HAP-1 (cell line): ENCODE data around the gene VLDLR.

Experiments used
- DNase-seq, 2 experiments: peaks; one replicate each; pipeline ENCODE4 v3.0.0-alpha.2; 2016 to 2020; ENCODE audit warnings: low spot score in 2 of 2
- H3K27me3 ChIP-seq: fragments of 250-450 bp; sonication (Bioruptor Pico); 2 replicates; pipeline ENCODE4 v1.5.1; 2020; ENCODE audit warnings: low read depth, mild to moderate bottlenecking, moderate library complexity
- H3K36me3 ChIP-seq: fragments of 250-450 bp; sonication (Bioruptor Pico); replicated peaks from 2 replicates; pipeline ENCODE4 v1.5.1; 2020; ENCODE audit warnings: mild to moderate bottlenecking
- H3K4me1 ChIP-seq: fragments of 250-450 bp; sonication (Bioruptor Pico); 2 replicates; pipeline ENCODE4 v1.5.1; 2020; ENCODE audit warnings: mild to moderate bottlenecking
- H3K4me3 ChIP-seq: fragments of 250-450 bp; sonication (Bioruptor Pico); 2 replicates; pipeline ENCODE4 v1.5.1; 2020; ENCODE audit warnings: mild to moderate bottlenecking, moderate library complexity
- H3K9me3 ChIP-seq: fragments of 250-450 bp; sonication (Bioruptor Pico); 2 replicates; pipeline ENCODE4 v1.5.1; 2020; ENCODE audit warnings: mild to moderate bottlenecking, moderate library complexity
- in situ Hi-C: fragments of 300-500 bp; cut with MboI; formaldehyde crosslinking; loops from 3 replicates; pipeline ENCODE4 v1.14.3; 2020; ENCODE audit warnings: low sequenced_read_pairs, inconsistent platforms, mixed read lengths

Gene VLDLR

DNA sequence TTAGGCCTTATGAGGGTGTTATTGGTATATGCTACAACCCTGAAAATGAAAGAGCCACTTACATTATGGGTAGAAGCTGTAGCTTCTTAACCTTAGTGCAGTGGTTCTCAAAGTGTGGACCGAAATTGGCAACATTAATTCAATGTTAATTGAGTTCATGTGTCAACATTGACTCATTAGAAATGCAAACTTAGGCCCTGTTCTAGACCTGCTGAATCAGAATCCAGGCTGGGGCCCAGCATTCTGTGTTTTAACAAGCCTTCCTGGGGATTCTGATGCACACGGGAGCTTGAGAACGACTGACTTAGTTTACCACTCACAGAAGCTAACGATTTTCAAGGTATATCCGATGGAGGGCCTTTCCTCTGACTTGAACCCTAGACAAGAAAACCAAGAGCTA lies 7.3 kb downstream of the VLDLR start:
- no peaks in the 10 kb centered on the region for H3K9me3 ChIP-seq
- peaks cover 25% of the 10 kb centered on the region for H3K4me1 ChIP-seq
- H3K4me3 ChIP-seq = no peak overlapping the region
- in situ Hi-C loops = no loop called here
- no peaks in the 10 kb centered on the region; the same call in 1 of the 2 replicates for H3K36me3 ChIP-seq
- no peak for DNase-seq
- no peaks in the 10 kb centered on the region for H3K27me3 ChIP-seq

DNA sequence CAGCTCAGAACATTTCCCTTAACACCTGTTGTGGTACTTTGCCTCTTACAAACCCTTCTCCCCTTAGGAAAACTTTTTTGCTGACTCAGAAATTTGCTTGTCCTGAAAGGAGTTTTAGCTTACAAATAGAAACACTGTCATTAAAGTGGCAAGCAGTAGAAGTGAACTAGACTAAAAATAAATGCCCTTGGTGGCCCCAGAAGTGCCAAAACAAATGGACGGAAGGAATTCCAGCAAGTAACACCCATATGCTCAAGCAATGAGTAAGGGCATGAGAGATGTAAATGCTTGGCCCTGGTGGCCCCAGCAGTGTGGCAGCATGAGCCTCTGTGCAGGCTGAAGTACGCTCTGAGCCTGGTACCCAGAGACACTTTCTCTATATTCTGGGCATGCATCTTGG lies 8.6 kb downstream of the VLDLR start:
- no peaks in the 10 kb centered on the region for H3K36me3 ChIP-seq
- no peak overlapping the region for H3K4me3 ChIP-seq
- DNase-seq = no peak
- no peaks in the 10 kb centered on the region for H3K9me3 ChIP-seq
- no peaks in the 10 kb centered on the region for H3K27me3 ChIP-seq
- H3K4me1 ChIP-seq = peaks cover 37% of the 10 kb centered on the region
- in situ Hi-C loops = no loop called here

GRCh38 chr9:2631263-2631662 lies 9.7 kb downstream of the VLDLR start:
- DNase-seq = no peak
- H3K4me3 ChIP-seq = no peak overlapping the region
- H3K27me3 ChIP-seq = no peaks in the 10 kb centered on the region
- H3K9me3 ChIP-seq = no peaks in the 10 kb centered on the region
- in situ Hi-C loops = no loop called here
- H3K4me1 ChIP-seq = peaks cover 44% of the 10 kb centered on the region
- H3K36me3 ChIP-seq = no peaks in the 10 kb centered on the region

GRCh38 chr9:2634153-2634552 lies 12.6 kb downstream of the VLDLR start:
- in situ Hi-C loops = no loop called here
- Histone ChIP-seq H3K4me1 (peaks cover 59% of the 10 kb centered on the region), H3K36me3 (peaks cover 8% of the 10 kb centered on the region), H3K4me3 (no peak overlapping the region), H3K9me3 (no peaks in the 10 kb centered on the region), H3K27me3 (no peaks in the 10 kb centered on the region)
- no peak for DNase-seq

- in situ Hi-C loops = no loop called here
These were observed 13.2 kb downstream of the VLDLR start for GRCh38 chr9:2634818-2635217.

GRCh38 chr9:2635922-2636321 lies 14.3 kb downstream of the VLDLR start:
- DNase-seq = peak; percentile 61 to 97
- Histone ChIP-seq H3K27me3 (no peaks in the 10 kb centered on the region), H3K4me3 (no peak overlapping the region), H3K36me3 (peaks cover 25% of the 10 kb centered on the region), H3K4me1 (peaks cover 59% of the 10 kb centered on the region), H3K9me3 (no peaks in the 10 kb centered on the region)
- in situ Hi-C loops = no loop called here

More at GRCh38 chr9:2634818-2635217, 13.2 kb downstream of the VLDLR start:
- peak; percentile 21 to 35 for DNase-seq
- Histone ChIP-seq H3K4me1 (peaks cover 59% of the 10 kb centered on the region), H3K36me3 (peaks cover 15% of the 10 kb centered on the region), H3K27me3 (no peaks in the 10 kb centered on the region), H3K4me3 (no peak overlapping the region), H3K9me3 (no peaks in the 10 kb centered on the region)

DNA sequence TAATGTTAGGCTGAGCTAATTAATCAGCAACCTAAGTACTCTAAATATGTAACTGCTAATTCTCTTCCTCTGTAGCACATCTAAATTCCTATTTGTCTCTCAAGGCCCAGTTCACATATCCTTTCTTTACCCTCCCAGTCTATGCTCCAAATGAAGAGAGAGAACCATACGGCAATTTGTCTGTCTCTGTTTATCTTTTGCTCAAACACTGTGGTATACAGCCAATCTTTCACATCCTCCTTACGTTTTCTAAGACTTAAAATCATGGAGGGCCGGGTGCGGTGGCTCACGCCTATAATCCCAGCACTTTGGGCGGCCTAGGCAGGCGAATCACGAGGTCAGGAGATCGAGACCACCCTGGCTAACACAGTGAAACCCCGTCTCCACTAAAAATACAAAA lies 15.8 kb downstream of the VLDLR start:
- Histone ChIP-seq H3K4me1 (peaks cover 50% of the 10 kb centered on the region), H3K27me3 (no peaks in the 10 kb centered on the region), H3K4me3 (no peak overlapping the region), H3K36me3 (peaks cover 36% of the 10 kb centered on the region), H3K9me3 (no peaks in the 10 kb centered on the region)
- no peak for DNase-seq
- in situ Hi-C loops = no loop called here

GRCh38 chr9:2638871-2639673 lies 17.5 kb downstream of the VLDLR start:
- H3K9me3 ChIP-seq = no peaks in the 10 kb centered on the region
- in situ Hi-C loops = no loop called here
- peaks cover 33% of the 10 kb centered on the region for H3K4me1 ChIP-seq
- no peak for DNase-seq
- no peak overlapping the region for H3K4me3 ChIP-seq
- H3K27me3 ChIP-seq = no peaks in the 10 kb centered on the region
- H3K36me3 ChIP-seq = peaks cover 50% of the 10 kb centered on the region

- in situ Hi-C loops = no loop called here
- Histone ChIP-seq H3K4me1 (peaks cover 26% of the 10 kb centered on the region), H3K9me3 (no peaks in the 10 kb centered on the region), H3K36me3 (peaks cover 55% of the 10 kb centered on the region), H3K4me3 (no peak overlapping the region), H3K27me3 (no peaks in the 10 kb centered on the region)
- no peak for DNase-seq
These were observed 18.2 kb downstream of the VLDLR start for GRCh38 chr9:2639786-2640185.

- no peaks in the 10 kb centered on the region for H3K27me3 ChIP-seq
- H3K36me3 ChIP-seq = peaks cover 62% of the 10 kb centered on the region
- DNase-seq = no peak
- no peak overlapping the region for H3K4me3 ChIP-seq
- peaks cover 18% of the 10 kb centered on the region for H3K4me1 ChIP-seq
- in situ Hi-C loops = no loop called here
- no peaks in the 10 kb centered on the region for H3K9me3 ChIP-seq
These were observed 19.0 kb downstream of the VLDLR start for GRCh38 chr9:2640570-2640969.

DNA sequence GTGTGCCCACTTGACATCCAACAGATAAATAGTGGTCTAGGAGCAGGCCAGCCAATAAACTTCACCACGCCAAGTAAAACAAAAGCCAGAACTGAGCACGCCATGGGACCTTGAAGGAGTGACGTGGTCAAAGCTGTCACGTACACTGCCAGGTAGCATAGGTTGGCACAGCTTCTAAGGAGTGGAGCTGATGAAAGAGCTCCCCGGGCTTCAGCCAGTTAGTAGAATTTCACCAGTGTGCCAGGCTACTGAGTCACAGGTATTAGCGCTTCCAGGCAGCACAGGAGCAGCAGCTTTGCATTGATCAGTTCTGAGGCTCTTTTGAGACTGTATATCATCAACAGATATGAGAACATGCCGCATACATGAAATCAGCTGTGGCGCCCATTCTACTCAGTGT lies 19.4 kb downstream of the VLDLR start:
- Histone ChIP-seq H3K9me3 (no peaks in the 10 kb centered on the region), H3K27me3 (no peaks in the 10 kb centered on the region), H3K4me1 (peaks cover 16% of the 10 kb centered on the region), H3K36me3 (peaks cover 66% of the 10 kb centered on the region), H3K4me3 (no peak overlapping the region)
- in situ Hi-C loops = no loop called here
- no peak for DNase-seq

DNA sequence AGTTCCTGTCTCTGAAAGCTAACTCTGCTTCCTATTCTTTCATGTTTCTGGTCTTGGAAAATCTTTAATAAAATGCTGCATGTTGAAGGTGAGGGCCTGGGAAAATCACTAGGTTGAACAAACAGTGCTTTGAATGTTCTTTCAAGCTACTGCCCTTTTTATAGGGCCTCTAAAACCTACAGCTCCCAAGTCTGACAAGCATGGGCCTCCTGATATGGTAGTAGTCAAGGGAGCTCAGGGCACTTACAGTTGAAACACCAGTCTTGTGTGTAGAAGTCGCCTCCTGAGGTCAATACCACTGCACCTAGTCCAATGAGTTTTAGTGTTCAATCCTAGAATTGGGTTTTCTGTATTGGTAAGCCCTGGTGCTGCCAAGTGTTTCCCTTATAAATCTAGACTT lies 20.5 kb downstream of the VLDLR start:
- no peak for DNase-seq
- no peaks in the 10 kb centered on the region for H3K9me3 ChIP-seq
- peaks cover 7% of the 10 kb centered on the region for H3K4me1 ChIP-seq
- no peaks in the 10 kb centered on the region for H3K27me3 ChIP-seq
- in situ Hi-C loops = no loop called here
- peaks cover 73% of the 10 kb centered on the region for H3K36me3 ChIP-seq
- H3K4me3 ChIP-seq = no peak overlapping the region

- H3K27me3 ChIP-seq = no peaks in the 10 kb centered on the region
- H3K36me3 ChIP-seq = peaks cover 87% of the 10 kb centered on the region
- in situ Hi-C loops = no loop called here
- no peaks in the 10 kb centered on the region for H3K4me1 ChIP-seq
- no peak overlapping the region for H3K4me3 ChIP-seq
- DNase-seq = no peak
- no peaks in the 10 kb centered on the region for H3K9me3 ChIP-seq
These were observed 24.0 kb downstream of the VLDLR start for GRCh38 chr9:2645569-2645968.

DNA sequence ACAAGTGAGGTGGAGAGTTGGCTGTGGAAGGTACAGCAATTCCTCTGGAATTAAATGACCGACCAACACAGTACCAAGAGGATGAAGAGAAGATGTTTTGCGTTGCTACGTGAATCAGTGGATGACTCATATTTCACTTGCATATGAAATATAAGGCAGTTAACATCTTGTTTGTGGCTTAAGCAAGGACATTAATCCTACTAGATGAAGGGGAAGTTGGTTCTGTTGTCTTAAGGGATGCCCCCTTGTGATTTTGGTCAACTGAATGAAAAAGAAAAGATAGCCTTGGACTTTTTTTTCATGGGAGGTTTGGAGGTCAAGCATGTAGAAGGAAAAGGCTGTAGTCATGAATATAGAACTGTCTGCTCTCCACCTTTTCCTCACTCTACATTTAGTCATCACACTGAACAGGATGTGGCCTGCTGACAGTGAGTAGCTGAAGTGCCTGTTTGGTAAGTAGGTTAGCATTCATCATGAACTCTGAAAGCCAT lies 33.9 kb downstream of the VLDLR start:
- no peak overlapping the region for H3K4me3 ChIP-seq
- DNase-seq = no peak
- no peaks in the 10 kb centered on the region for H3K9me3 ChIP-seq
- H3K4me1 ChIP-seq = no peaks in the 10 kb centered on the region
- in situ Hi-C loops = no loop called here
- peaks cover 52% of the 10 kb centered on the region for H3K36me3 ChIP-seq
- no peaks in the 10 kb centered on the region for H3K27me3 ChIP-seq
